HUES6 (cell line): ENCODE results near the gene RPTOR.

Experiments used
- H3K27ac ChIP-seq: 2 replicates; pipeline ENCODE4 v1.7.0; 2013; ENCODE audit warnings: low read depth, mild to moderate bottlenecking, low read length, inconsistent platforms
- H3K27me3 ChIP-seq: 2 replicates; pipeline ENCODE4 v1.6.1; 2013; ENCODE audit warnings: low read length; ENCODE audit not compliant: control insufficient read depth, insufficient read depth
- H3K36me3 ChIP-seq: 2 replicates; pipeline ENCODE4 v1.6.1; 2013; ENCODE audit warnings: low read length; ENCODE audit not compliant: control insufficient read depth, insufficient read depth
- H3K4me1 ChIP-seq: 2 replicates; pipeline ENCODE4 v1.6.1; 2013; ENCODE audit warnings: low read length; ENCODE audit not compliant: control insufficient read depth, insufficient read depth
- H3K4me3 ChIP-seq: 2 replicates; pipeline ENCODE4 v1.5.1; 2013; ENCODE audit warnings: low read depth, low read length
- H3K9ac ChIP-seq: one replicate; pipeline ENCODE4 v1.6.1; 2013; ENCODE audit warnings: mild to moderate bottlenecking, low read length
- H3K9me3 ChIP-seq: 2 replicates; pipeline ENCODE4 v1.6.1; 2013; ENCODE audit warnings: low read depth, low read length; ENCODE audit not compliant: control insufficient read depth, insufficient read depth

Gene RPTOR

DNA sequence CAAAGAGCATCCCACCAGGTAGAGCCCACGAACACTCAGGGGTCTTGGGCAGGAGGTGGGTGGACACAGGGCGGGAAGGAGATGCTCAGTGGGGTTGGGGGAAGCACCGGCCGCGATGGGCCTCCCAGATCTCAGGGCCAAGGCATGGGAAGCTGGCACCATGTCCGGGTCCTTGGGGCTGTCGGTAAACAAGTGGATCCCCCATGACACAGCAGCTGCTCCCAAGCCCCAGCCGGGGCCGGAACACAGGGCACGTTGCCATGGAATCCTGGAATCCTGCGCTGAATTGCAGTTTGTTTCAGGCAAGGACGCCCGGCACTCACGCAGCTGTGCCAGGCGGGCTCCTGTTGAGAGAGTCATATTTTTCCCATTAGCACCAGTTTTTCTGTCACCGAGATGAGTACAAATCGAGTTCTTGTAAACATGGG, 424.0 kb downstream of the RPTOR start:
- Histone ChIP-seq H3K4me3 (no peak overlapping the region), H3K27me3 (no peaks in the 10 kb centered on the region), H3K9ac (no peak overlapping the region), H3K9me3 (no peaks in the 10 kb centered on the region), H3K36me3 (no peaks in the 10 kb centered on the region), H3K4me1 (peaks cover 6% of the 10 kb centered on the region; the same call in 1 of the 2 replicates), H3K27ac (no peak overlapping the region)

DNA sequence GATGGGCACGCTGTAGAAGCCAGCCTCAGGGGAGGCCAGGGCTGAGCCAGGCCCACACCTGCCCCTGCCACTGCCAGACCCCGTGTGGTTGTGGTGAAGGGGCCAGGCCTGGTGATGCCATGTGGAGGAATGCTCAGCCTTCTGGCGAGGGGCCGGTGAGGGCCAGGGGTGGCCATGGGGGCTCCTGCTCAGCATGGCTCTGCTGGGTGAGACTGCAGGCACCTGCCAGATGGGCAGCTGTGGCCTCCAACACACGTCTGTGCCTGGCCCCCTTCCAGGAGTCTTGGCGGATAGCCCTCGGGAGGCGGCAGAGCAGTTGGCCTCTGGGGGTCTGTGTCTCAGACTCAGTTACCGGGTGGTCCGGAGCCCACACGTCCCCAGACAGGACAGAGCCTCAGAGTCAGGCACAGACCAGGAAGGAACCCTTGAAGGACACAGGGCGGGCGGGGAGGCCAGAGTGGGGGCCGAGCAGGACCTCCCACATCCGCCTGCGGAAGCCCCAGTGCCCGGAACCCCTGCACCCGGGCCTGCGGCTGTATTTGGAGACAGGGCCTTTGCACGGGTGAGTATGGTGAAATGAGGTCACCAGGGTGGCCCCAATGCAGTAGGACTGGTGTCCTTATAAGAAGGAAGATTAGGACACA, 424.5 kb downstream of the RPTOR start:
- no peak overlapping the region for H3K27ac ChIP-seq
- no peak overlapping the region for H3K4me3 ChIP-seq
- H3K9ac ChIP-seq = no peak overlapping the region
- H3K4me1 ChIP-seq = peaks cover 6% of the 10 kb centered on the region; the same call in 1 of the 2 replicates
- H3K36me3 ChIP-seq = no peaks in the 10 kb centered on the region
- no peaks in the 10 kb centered on the region for H3K27me3 ChIP-seq
- H3K9me3 ChIP-seq = no peaks in the 10 kb centered on the region

DNA sequence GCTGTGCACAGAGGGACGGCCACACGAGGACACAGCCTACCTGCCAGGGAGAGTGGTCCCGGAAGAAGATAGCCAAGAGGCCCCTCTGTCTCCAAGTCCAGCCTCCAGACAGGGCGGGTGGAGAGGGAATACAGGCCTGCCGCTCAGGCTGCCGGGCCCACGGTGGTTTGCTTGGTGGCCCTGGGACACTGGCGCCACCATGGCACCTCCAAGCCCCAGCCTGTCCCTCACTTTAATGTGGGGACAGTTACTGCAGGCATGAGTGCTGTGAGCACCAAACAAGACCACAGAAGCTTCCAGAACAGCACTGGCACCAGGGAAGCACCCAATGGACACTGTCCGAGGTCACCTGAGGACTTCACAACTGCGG, 425.0 kb downstream of the RPTOR start:
- H3K27ac ChIP-seq = no peak overlapping the region
- H3K36me3 ChIP-seq = no peaks in the 10 kb centered on the region
- no peak overlapping the region for H3K9ac ChIP-seq
- H3K9me3 ChIP-seq = no peaks in the 10 kb centered on the region
- H3K4me3 ChIP-seq = no peak overlapping the region
- H3K4me1 ChIP-seq = peaks cover 6% of the 10 kb centered on the region; the same call in 1 of the 2 replicates
- H3K27me3 ChIP-seq = no peaks in the 10 kb centered on the region

DNA sequence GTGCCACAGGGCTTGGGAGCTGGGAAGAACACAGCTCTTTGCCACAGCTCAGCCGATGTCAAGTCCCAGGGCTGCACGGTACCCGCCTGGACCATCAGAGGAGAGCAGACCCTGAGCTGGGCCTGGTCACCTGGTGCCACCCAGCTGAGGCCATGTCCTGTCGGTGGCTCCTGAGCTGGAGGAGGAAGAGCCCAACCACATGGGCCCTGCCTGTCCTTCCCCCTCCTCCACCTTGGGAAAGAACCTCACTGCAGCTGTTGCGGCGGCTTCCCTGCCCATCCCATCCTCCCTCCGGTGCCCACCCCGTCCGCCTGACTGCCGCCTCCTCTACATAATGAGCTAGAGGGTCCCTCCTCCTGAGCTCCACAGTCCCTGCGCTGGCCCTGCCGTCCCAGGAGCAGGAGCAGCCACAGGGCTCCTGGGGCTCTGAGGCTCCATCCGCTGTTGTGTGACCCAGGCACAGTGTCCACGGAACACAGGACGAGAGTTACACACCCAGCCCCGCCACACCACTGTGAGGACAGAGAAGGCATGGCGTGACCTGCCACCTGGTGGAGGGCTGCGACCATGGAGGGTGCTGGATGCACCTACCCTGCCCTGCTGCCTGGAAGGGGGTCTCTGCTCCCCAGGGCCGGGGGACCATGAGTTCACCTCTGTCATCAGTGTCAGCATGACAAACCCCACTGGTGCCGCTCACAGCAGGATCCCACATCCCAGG, 425.6 kb downstream of the RPTOR start:
- no peaks in the 10 kb centered on the region for H3K36me3 ChIP-seq
- peaks cover 6% of the 10 kb centered on the region; the same call in 1 of the 2 replicates for H3K4me1 ChIP-seq
- no peaks in the 10 kb centered on the region for H3K27me3 ChIP-seq
- no peaks in the 10 kb centered on the region for H3K9me3 ChIP-seq
- no peak overlapping the region for H3K27ac ChIP-seq
- no peak overlapping the region for H3K9ac ChIP-seq
- no peak overlapping the region for H3K4me3 ChIP-seq

DNA sequence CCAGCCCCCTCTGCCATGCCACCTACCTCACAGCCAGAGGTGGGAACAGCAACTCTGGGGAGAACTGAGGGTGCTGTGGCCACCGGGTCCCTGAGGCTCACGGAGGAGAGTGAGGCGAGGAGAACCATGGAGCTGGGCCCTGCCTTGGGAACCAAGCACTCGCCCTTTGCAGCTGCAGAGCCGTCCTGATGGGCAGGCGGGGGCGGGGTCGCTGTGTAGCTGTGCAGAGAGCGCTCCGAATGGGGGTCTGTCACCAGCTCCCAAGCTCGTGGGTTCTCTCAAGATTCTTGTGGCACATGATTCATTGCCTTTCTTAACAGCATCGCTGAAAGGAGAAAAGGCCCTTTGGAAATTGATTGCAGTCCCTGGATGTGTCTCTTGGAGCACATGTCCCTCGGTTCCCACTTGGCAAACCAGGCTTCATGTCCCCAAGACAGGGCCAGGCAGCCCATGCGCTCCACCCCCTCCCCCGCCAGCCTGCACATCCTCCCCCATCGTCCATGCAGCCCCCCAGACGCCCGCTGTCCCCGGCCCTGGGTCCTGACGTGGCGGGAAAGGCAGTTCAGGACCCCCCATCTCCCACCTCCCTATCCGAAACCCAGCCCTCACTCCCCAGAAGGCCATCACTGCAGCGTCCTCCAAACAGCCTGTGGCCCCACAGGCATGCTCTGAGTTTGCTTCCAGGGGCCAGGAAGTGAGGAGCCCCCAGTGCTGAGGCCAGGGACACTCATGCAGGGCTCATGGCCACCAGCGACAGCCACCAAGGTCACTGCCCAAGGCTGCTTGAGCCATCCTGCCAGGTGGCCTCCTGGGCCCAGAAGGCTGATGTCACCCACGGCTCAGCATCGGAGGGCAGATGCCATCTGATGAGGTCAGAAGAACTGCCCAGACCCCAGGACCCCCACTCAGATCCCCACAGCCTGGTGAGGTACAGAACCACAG, 426.4 kb downstream of the RPTOR start:
- H3K27me3 ChIP-seq = no peaks in the 10 kb centered on the region
- H3K9me3 ChIP-seq = no peaks in the 10 kb centered on the region
- no peak overlapping the region for H3K27ac ChIP-seq
- no peak overlapping the region for H3K9ac ChIP-seq
- H3K36me3 ChIP-seq = no peaks in the 10 kb centered on the region
- peaks cover 6% of the 10 kb centered on the region; the same call in 1 of the 2 replicates for H3K4me1 ChIP-seq
- H3K4me3 ChIP-seq = no peak overlapping the region

DNA sequence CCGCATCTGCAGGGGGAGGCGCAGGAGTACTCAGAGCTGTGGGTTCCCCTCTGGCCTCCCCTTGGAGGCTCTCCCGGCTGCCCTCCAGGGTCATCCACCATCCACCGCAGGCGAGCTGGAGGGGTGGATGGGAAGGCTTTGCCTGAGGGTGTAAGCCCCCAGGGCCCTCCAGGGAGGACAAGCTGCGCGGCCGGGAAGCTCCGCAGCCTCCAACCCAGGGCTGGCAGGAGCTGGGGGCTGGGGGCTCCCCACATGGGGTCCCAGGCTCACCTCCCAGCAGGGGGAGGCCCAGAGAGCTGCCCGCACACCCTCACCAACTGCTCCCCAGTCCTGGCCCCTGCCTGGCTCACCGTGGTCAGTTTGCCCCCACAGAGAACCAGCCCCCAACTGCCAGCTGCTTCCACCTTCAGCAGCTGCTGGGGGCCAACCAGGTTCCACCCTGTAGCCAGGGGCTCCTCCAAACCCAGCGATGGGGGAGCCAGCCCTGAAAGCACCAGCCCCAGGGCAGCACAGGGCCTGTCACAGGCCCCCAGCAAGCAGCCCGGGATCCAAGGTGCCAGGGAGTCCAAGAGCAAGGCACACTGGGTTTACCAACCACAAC, 427.2 kb downstream of the RPTOR start:
- Histone ChIP-seq H3K27me3 (no peaks in the 10 kb centered on the region), H3K9me3 (no peaks in the 10 kb centered on the region), H3K4me1 (peaks cover 6% of the 10 kb centered on the region; the same call in 1 of the 2 replicates), H3K27ac (no peak overlapping the region), H3K9ac (no peak overlapping the region), H3K4me3 (no peak overlapping the region), H3K36me3 (no peaks in the 10 kb centered on the region)

DNA sequence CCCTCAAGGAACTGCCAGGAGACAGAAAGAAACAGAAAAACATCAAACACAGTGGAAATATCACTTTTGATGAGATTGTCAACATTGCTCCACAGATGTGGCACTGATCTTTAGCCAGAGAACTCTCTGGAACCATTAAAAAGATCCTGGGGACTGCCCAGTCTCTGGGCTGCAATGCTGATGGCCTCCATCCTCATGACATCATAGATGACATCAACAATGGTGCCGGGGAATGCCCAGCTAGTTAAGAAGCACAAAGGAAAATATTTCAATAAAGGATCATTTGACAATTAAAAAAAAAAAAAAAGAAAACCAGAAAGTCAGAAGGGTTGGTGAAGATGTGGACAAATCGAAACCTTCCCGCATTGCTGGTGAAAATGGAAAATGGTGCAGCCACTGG, 432.1 kb downstream of the RPTOR start:
- H3K9me3 ChIP-seq = no peaks in the 10 kb centered on the region
- peaks cover 6% of the 10 kb centered on the region; the same call in 1 of the 2 replicates for H3K27me3 ChIP-seq
- H3K4me3 ChIP-seq = no peak overlapping the region
- no peak overlapping the region for H3K9ac ChIP-seq
- no peak overlapping the region for H3K27ac ChIP-seq
- H3K36me3 ChIP-seq = no peaks in the 10 kb centered on the region
- H3K4me1 ChIP-seq = no peaks in the 10 kb centered on the region; the same call in 1 of the 2 replicates

DNA sequence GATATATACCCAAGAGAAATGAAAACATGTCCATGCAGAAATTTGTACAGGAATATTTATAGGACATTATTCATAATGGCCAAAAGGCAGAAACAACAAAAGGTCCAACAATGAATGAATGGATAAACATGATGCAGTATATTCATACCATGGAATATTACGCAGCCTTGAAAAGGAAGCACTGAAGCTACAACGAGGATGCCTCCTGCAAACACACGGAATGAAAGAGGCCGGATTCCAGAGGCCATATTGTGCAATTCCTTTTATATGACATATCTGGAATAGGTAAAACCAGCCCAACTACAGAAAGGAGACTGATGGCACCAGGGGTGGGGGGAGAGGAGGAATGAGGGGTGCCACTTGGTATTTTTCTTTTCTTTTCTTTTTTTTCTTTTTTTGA, 432.5 kb downstream of the RPTOR start:
- no peaks in the 10 kb centered on the region for H3K36me3 ChIP-seq
- H3K27me3 ChIP-seq = peaks cover 11% of the 10 kb centered on the region; the same call in 1 of the 2 replicates
- H3K9me3 ChIP-seq = no peaks in the 10 kb centered on the region
- H3K9ac ChIP-seq = no peak overlapping the region
- no peak overlapping the region for H3K4me3 ChIP-seq
- no peak overlapping the region for H3K27ac ChIP-seq
- no peaks in the 10 kb centered on the region; the same call in 1 of the 2 replicates for H3K4me1 ChIP-seq

DNA sequence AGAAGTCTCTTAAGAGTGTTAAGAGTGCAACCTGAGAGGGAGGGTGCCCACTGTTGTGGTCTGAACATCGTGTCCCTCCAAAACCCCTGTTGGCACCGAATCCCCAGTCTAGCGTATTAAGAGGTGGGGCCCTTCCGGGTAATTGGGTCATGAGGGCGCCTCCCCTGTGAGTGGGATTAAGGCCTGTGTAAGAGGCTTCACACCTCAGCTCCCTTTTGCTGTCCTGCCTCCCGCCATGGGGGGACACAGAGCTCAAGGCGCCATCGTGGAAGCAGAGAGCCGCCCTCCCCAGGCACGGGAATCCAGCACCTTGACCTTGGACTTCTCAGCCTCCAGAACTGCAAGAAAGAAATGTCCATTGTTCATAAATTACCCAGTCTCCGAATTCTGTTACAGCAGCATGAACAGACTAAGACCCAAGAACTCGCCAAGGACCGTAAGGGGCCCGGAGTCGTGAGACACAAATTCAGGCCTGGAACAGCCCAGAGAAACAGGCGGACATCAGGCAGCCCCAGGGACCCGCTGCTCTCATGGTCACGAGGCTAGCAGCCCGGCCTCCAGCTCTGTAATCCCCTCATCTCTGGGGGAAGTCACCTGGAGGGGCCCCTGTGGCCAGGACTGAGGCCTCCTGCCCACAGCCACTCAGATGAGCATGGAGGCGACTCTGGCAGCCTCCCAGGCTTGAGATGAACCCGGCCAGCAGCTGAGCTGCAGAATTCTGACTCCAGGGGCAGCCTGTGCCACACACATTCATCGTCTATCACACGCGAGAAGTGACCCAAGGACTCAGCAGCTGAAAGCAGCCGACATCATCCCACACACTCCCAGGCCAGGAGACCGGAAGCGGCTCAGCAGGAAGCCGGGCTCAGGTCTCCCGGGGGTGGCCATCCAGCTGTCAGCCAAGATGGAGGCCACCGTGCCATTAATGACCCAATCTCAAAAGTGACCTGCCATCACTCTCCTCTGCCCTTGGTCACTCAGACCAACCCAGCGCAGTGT, 434.2 kb downstream of the RPTOR start:
- Histone ChIP-seq H3K9me3 (no peaks in the 10 kb centered on the region), H3K27me3 (peaks cover 17% of the 10 kb centered on the region; the same call in 1 of the 2 replicates), H3K9ac (no peak overlapping the region), H3K4me1 (no peaks in the 10 kb centered on the region; the same call in 1 of the 2 replicates), H3K4me3 (no peak overlapping the region), H3K27ac (no peak overlapping the region), H3K36me3 (no peaks in the 10 kb centered on the region)
